GM23338 (cell line): ENCODE results near the gene CCDC167.

Source experiments
- CREB1 ChIP-seq: fragments of 250-450 bp; sonication (Bioruptor Pico); IDR thresholded peaks from 2 replicates; pipeline ENCODE4 v1.5.0; 2020; ENCODE audit warnings: low read depth, mild to moderate bottlenecking, moderate library complexity
- CTCF ChIP-seq, 2 experiments: fragments of 200-600 bp in 1 of 2; sonication (generic) in 1 of 2; conservative IDR thresholded peaks; 2 replicates each; pipeline versions ENCODE4 v1.5.1 to v1.6.1; 2016 to 2017; ENCODE audit warnings: antibody characterized with exemption in 2 of 2, low read depth in 2 of 2, mild to moderate bottlenecking in 2 of 2, moderate library complexity in 1 of 2
- ETS1 ChIP-seq: IDR thresholded peaks from 2 replicates; pipeline ENCODE4 v1.6.1; 2016; ENCODE audit warnings: antibody characterized with exemption
- EZH2 ChIP-seq: fragments of 200-600 bp; sonication (generic); IDR thresholded peaks from one replicate; pipeline ENCODE4 v1.8.0; 2017; ENCODE audit warnings: antibody characterized with exemption, mild to moderate bottlenecking, low read depth; ENCODE audit not compliant: unreplicated experiment
- EZH2phosphoT487 ChIP-seq: fragments of 200-600 bp; sonication (generic); IDR thresholded peaks from one replicate; pipeline ENCODE4 v1.8.1; 2018; ENCODE audit warnings: antibody characterized with exemption; ENCODE audit not compliant: unreplicated experiment
- JUNB ChIP-seq: IDR thresholded peaks from one replicate; pipeline ENCODE4 v1.6.1; 2016; ENCODE audit warnings: antibody characterized with exemption; ENCODE audit not compliant: unreplicated experiment
- NANOG ChIP-seq: IDR thresholded peaks from 2 replicates; pipeline ENCODE4 v1.6.1; 2016; ENCODE audit warnings: antibody characterized with exemption, borderline replicate concordance
- POLR2AphosphoS5 ChIP-seq: IDR thresholded peaks from 2 replicates; pipeline ENCODE4 v1.6.1; 2016; ENCODE audit warnings: antibody characterized with exemption, low read depth
- REST ChIP-seq: IDR thresholded peaks from one replicate; pipeline ENCODE4 v1.6.1; 2018; ENCODE audit warnings: antibody characterized with exemption; ENCODE audit not compliant: unreplicated experiment
- STAT1 ChIP-seq: IDR thresholded peaks from one replicate; pipeline ENCODE4 v1.6.1; 2016; ENCODE audit warnings: antibody characterized with exemption; ENCODE audit not compliant: unreplicated experiment
- ZNF114 ChIP-seq: fragments of 250-450 bp; sonication (Bioruptor Pico); IDR thresholded peaks from 2 replicates; pipeline ENCODE4 v1.5.0; 2020; ENCODE audit warnings: mild to moderate bottlenecking, moderate library complexity
- ZNF331 ChIP-seq: fragments of 250-450 bp; sonication (Bioruptor Pico); IDR thresholded peaks from 2 replicates; pipeline ENCODE4 v1.5.0; 2020; ENCODE audit warnings: low read depth, mild to moderate bottlenecking, moderate library complexity
- ZNF462 ChIP-seq: fragments of 250-450 bp; sonication (Bioruptor Pico); IDR thresholded peaks from 2 replicates; pipeline ENCODE4 v1.5.0; 2020; ENCODE audit warnings: mild to moderate bottlenecking, moderate library complexity

- TF ChIP-seq EZH2 (no peak), CTCF (conservative IDR thresholded peaks at IDR 0.05; ENCODE audit: low read depth in 2 of 2) (no peak), POLR2AphosphoS5 (no peak), JUNB (no peak), ZNF114 (CRISPR knock-in tag) (no peak), REST (no peak), NANOG (no peak), CREB1 (CRISPR knock-in tag) (no peak), EZH2phosphoT487 (no peak), ZNF331 (CRISPR knock-in tag) (no peak), STAT1 (no peak), ZNF462 (CRISPR knock-in tag) (no peak), ETS1 (no peak)
Measured at GRCh38 chr6:37547564-37548061, 47.9 kb upstream of the CCDC167 start.
